Adrenal gland (tissue), 12 donors: Measurements from ENCODE around the gene SCN2B. TPM values are rescaled to one million over a fixed set of nuclear protein-coding genes. Genes with fewer than 3 reads are reported as not detected.

Experiments used
- DNase-seq, 7 donors: peaks; one replicate each; pipeline ENCODE4 v3.0.0-alpha.2; 2019 to 2020
- H3K27ac ChIP-seq, 5 donors: fragments of 200-600 bp; sonication (generic) in 4 of 5; 1 replicate in 3 of 5; 2 replicates in 2 of 5; pipeline versions ENCODE4 v1.5.1 to v1.8.0; 2016 to 2020; ENCODE audit warnings: mild to moderate bottlenecking in 1 of 5
- H3K27me3 ChIP-seq: fragments of 200-600 bp; 2 replicates; pipeline ENCODE4 v1.8.0; 2021
- H3K36me3 ChIP-seq, 2 donors: fragments of 200-600 bp; replicated peaks in 1 of 2; 1 replicate in 1 of 2; 2 replicates in 1 of 2; pipeline versions ENCODE4 v1.5.1 to v1.8.0; 2018 to 2022
- H3K4me1 ChIP-seq, 2 donors: fragments of 200-600 bp; replicated peaks in 1 of 2; 1 replicate in 1 of 2; 2 replicates in 1 of 2; pipeline versions ENCODE4 v1.5.1 to v1.8.0; 2018 to 2021
- H3K4me3 ChIP-seq, 4 donors: fragments of 200-600 bp; sonication (generic) in 3 of 4; one replicate each; pipeline ENCODE4 v1.5.1; 2016 to 2018
- H3K9me3 ChIP-seq, 3 donors: fragments of 200-600 bp; sonication (generic) in 1 of 3; replicated peaks in 1 of 3; 1 replicate in 2 of 3; 2 replicates in 1 of 3; pipeline versions ENCODE4 v1.5.1 to v1.8.0; 2016 to 2021
- CTCF ChIP-seq, 6 experiments: fragments of 450-650 bp in 4 of 6; fragments of 200-600 bp in 2 of 6; sonication (generic) in 1 of 6; IDR thresholded peaks; 1 replicate in 5 of 6; 2 replicates in 1 of 6; pipeline versions ENCODE4 v1.5.1 to v1.8.0; 2016 to 2021; ENCODE audit warnings: antibody characterized with exemption in 6 of 6, mild to moderate bottlenecking in 2 of 6, moderate library complexity in 1 of 6
- POLR2A ChIP-seq, 2 donors: fragments of 450-650 bp; IDR thresholded peaks; one replicate each; pipeline ENCODE4 v1.6.1; 2017; ENCODE audit warnings: antibody characterized with exemption in 2 of 2, mild to moderate bottlenecking in 2 of 2, moderate library complexity in 1 of 2
- WGBS, 4 donors: extraction: QIAGEN DNeasy Blood & Tissue Kit in 2 of 4; methylation state at CpG; one replicate each; pipeline versions ENCODE4 v1.1.5 to v1.1.7; 2013 to 2017; 5-methylcytosine and 5-hydroxymethylcytosine counted together
- intact Hi-C, 2 donors: fragments of 100-400 bp; cut with DNase I; formaldehyde crosslinking; loops; one replicate each; pipeline versions ENCODE4 v1.14.1 to v1.15.0; 2022 to 2023
- polyA plus RNA-seq, 3 donors: library from polyadenylated mRNA; stranded (reverse); fragments of 200-250 nt in 2 of 3; fragments of 350-450 nt in 1 of 3; fragmentation: Illumina TruSeq in 1 of 3; extraction: RNeasy Lipid Tissue Mini Kit (QIAGEN cat#74804) in 1 of 3; gene quantifications; one replicate each; pipeline ENCODE4 v1.2.3, GENCODE V29; 2013 to 2014
- total RNA-seq, 9 donors: library from RNA; depleted of rRNA in 4 of 9; stranded (reverse); fragments of >200 nt in 4 of 9; fragments of 120-200 nt in 1 of 9; fragmentation: NEBNext Ultra II Directional in 1 of 9; extraction: Animal tissue kit (Norgen Biotek cat#: 25700) in 1 of 9; gene quantifications; one replicate each; pipeline versions ENCODE4 v1.1.0 to v1.2.4, GENCODE V29; 2013 to 2023
- donor health status: healthy with polysubstance abuse.
- donor health status: Bipolar disorder and iron deficiency.
- donor health status: DM: yes; HTN: yes; CAD: no.
- donor health status: DM: no; HTN: no; CAD: no.
- donor health status: DM: no; HTN: no; CAD: no.
- donor health status: DM: yes; HTN: yes; CAD: no.

Gene SCN2B
- total and polyA plus RNA-seq, 12 donors = 0.09 to 0.96 (median 0.38) TPM

DNA sequence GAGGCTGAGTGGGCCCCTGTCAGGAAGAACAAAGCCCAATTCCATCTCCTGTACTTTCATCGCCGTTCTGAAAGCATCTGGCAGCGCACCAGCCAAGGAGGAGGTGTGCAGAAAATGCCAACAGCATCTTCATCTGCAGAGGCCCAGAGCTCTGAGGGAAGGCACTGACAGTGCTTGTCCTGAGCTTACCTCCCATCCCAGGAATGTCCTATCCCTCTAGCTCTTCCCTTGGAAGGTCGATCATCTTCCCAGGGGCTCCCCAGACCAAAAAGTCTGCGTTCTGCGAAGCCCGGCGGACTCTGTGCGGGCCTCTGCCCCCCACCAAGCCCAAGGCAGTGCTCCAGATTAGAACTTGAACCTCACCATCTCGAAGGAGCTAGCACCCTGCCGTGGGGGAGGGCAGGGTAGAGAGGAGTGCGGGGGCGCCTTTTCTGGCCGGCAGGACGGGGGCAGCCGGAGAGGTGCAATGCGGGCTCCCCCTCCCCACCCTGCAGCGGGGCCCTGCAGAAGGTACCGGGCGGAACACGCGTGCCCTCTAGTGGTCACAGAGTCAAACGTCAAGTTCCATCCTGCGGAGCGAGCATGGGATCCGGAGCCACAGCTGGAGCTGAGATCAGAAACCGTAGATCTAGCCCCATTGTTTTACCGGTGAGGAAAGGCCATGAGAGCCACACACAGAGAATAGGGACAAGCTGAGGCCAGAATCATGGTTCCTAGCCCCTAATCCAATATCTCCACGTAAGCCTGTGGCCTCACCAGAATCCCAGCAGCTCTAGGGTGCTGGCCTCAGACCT, 5.0 kb downstream of the SCN2B start:
- H3K27ac ChIP-seq = no peak overlapping the region
- no peaks in the 10 kb centered on the region for H3K36me3 ChIP-seq
- no peaks in the 10 kb centered on the region for H3K9me3 ChIP-seq
- DNase-seq = peak; percentile 50 to 79 (median 70)
- peaks cover 0 to 9% of the 10 kb centered on the region in 2 donors for H3K4me1 ChIP-seq
- TF ChIP-seq POLR2A (IDR thresholded peaks at IDR 0.05) = no peak
- peak; percentile 71 to 89 (median 81) for TF ChIP-seq CTCF (IDR thresholded peaks at IDR 0.05)
- 4 to 20% (median 8%) methylated on average over 5 to 29 of the region's 29 CpGs for WGBS, 4 donors
- H3K4me3 ChIP-seq = no peak overlapping the region
- intact Hi-C loops = no loop called here
- peaks cover 6% of the 10 kb centered on the region for H3K27me3 ChIP-seq

DNA sequence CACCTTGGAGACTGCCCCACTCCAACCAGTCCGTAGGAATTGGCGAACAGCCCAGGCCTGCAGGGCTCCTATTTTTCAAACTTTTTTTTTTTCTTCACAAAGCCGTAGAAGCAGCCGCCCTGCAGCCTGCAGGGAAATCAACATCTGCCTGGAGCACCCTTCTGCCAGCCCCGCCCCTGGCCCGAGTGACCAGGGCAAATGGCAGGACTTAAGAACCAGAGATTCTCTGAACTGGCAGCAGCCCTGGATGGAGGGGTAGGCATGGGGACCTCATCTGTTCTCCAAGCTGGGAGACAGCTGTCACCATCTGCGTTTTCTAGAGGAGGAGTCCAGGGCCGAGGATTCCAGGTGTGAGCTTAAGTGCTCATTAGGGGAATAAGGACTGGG, 5.6 kb downstream of the SCN2B start:
- no peak for DNase-seq
- H3K4me3 ChIP-seq = no peak overlapping the region
- H3K27me3 ChIP-seq = peaks cover 6% of the 10 kb centered on the region
- H3K36me3 ChIP-seq = no peaks in the 10 kb centered on the region
- peaks cover 0 to 9% of the 10 kb centered on the region in 2 donors for H3K4me1 ChIP-seq
- intact Hi-C loops = no loop called here
- no peaks in the 10 kb centered on the region for H3K9me3 ChIP-seq
- TF ChIP-seq CTCF (IDR thresholded peaks at IDR 0.05) (no peak), POLR2A (IDR thresholded peaks at IDR 0.05) (no peak)
- 52 to 60% (median 55%) methylated on average over 8 of the region's 8 CpGs for WGBS, 4 donors
- no peak overlapping the region for H3K27ac ChIP-seq

DNA sequence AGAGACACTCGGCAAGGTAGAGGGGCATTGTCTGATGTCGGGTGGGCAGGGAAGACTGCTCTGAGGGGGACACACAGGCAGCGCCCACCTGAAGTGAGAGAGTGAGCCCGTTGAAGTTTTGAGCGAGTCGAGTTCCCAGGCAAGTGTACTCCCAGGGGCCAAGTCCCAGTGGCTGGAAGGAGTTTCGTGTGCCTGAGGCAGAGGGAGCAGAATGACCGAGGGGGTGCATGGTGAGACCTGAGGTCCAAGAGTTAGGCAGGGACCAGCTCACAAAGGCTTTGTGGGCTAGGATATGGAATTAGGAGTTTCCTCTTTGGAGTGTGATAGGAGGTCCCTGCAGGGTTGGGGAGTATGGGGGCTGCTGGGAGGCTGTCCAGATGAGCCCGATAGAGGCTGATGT, 6.2 kb downstream of the SCN2B start:
- WGBS, 4 donors = 71 to 81% (median 76%) methylated on average over 9 of the region's 9 CpGs

More for the DNA sequence above, 6.2 kb downstream of the SCN2B start:
- no peak for DNase-seq
- Histone ChIP-seq H3K27me3 (peaks cover 6% of the 10 kb centered on the region), H3K27ac (no peak overlapping the region), H3K4me1 (peaks cover 0 to 9% of the 10 kb centered on the region in 2 donors), H3K9me3 (no peaks in the 10 kb centered on the region), H3K36me3 (no peaks in the 10 kb centered on the region), H3K4me3 (no peak overlapping the region)
- intact Hi-C loops = no loop called here
- TF ChIP-seq POLR2A (IDR thresholded peaks at IDR 0.05) = no peak
- no peak for TF ChIP-seq CTCF (IDR thresholded peaks at IDR 0.05)
